ENCODE data around the gene STON1.
"Not testable (repeated sequence)": the region's sequence is repeated elsewhere in the genome, so short reads cannot be mapped to it uniquely, and the experiment has no call there.

Gene STON1

DNA sequence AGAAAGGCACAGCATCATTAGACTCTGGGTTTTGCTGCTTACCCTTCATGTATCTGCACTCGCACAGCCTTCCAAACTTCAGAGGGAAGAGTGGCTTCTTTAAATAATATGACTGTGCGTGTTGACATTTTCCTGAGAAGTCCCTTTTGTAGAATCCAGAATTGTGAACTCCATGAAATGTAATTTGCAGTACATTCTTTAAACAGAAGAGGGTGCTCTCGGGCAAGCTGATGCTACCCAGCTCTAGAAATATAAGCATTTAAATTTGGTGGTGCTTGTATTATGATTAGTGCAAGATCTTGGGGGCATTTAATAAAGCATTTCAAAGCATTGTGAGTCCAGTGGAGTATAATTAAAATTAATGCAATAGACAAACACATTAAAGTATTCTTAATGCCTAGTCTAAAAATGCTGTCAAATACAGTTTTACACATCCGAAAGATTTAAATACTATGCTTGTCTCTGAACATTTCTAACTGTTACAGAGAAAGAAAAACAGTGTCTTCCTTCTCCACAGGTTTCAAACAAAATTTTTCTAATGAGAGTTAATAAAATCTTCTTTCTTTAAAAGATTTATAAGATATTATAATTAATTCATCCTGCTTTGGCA is 70.4 kb downstream of the STON1 start:
- no peaks in the 10 kb centered on the region for H3K27me3 ChIP-seq (ENCODE audit: low read depth, low read length)
- peaks cover 5 to 18% of the 10 kb centered on the region in 2 donors for H3K36me3 ChIP-seq (ENCODE audit: control insufficient read depth in 1 of 2, insufficient read depth in 2 of 2, low read length in 2 of 2)
- no peaks in the 10 kb centered on the region for H3K9me3 ChIP-seq (ENCODE audit: control insufficient read depth in 1 of 2, low read length in 2 of 2)
- H3K27ac ChIP-seq (ENCODE audit: low read length) = no peak overlapping the region
- no peak overlapping the region for H3K4me3 ChIP-seq (ENCODE audit: low read depth in 1 of 2, low read length in 2 of 2)
- peaks cover 0 to 13% of the 10 kb centered on the region in 2 donors for H3K4me1 ChIP-seq (ENCODE audit: control insufficient read depth in 1 of 2, insufficient read depth in 2 of 2, low read length in 2 of 2)

DNA sequence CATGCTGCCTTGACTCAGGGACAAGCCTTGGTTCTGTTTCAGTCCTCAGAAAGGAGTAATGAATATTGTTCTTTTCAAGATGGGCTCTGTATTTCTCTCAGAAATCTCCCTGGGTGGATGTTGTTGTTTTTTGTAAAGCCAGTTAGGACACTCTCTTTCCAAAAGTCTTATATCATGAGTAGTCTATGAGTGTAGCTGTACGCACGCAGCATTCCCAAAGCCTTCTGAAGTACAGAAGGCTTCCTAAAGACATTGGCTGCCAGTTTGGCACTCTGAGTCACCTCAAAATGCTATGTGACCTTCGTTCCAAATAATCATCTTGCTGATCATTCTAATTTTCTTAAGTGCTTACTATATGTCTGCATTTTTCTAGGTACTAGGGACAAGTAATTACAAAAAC is 71.0 kb downstream of the STON1 start:
- Histone ChIP-seq H3K9me3 (ENCODE audit: control insufficient read depth in 1 of 2, low read length in 2 of 2) (no peaks in the 10 kb centered on the region), H3K36me3 (ENCODE audit: control insufficient read depth in 1 of 2, insufficient read depth in 2 of 2, low read length in 2 of 2) (peaks cover 5 to 14% of the 10 kb centered on the region in 2 donors), H3K27ac (ENCODE audit: low read length) (no peak overlapping the region)

DNA sequence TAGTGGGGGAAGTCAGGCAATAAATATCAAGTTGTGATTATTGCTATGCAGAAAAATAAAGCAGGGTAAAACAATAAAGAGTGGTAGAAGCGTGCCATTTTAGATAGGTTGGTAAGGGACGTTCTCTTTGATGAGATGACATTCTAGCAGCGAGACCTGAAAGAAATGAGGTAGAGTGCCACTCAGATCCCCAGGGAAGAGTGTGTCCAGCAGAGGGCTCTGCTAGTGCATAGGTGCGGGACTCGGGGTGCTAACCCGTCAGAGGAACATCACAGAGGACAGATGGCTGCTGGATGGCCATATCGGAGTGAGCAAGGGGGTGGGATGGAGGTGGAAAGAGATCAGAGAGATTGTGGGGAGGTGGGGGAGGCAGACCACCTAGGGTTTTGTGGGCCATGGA is 71.4 kb downstream of the STON1 start:
- no peaks in the 10 kb centered on the region for H3K27me3 ChIP-seq (ENCODE audit: low read depth, low read length)
- H3K27ac ChIP-seq (ENCODE audit: low read length) = no peak overlapping the region
- no peaks in the 10 kb centered on the region for H3K9me3 ChIP-seq (ENCODE audit: control insufficient read depth in 1 of 2, low read length in 2 of 2)
- H3K4me1 ChIP-seq (ENCODE audit: control insufficient read depth in 1 of 2, insufficient read depth in 2 of 2, low read length in 2 of 2) = peaks cover 0 to 13% of the 10 kb centered on the region in 2 donors
- no peak overlapping the region for H3K4me3 ChIP-seq (ENCODE audit: low read depth in 1 of 2, low read length in 2 of 2)
- H3K36me3 ChIP-seq (ENCODE audit: control insufficient read depth in 1 of 2, insufficient read depth in 2 of 2, low read length in 2 of 2) = peaks cover 5 to 14% of the 10 kb centered on the region in 2 donors

More for the DNA sequence above, 71.0 kb downstream of the STON1 start:
- Histone ChIP-seq H3K27me3 (ENCODE audit: low read depth, low read length) (no peaks in the 10 kb centered on the region), H3K4me1 (ENCODE audit: control insufficient read depth in 1 of 2, insufficient read depth in 2 of 2, low read length in 2 of 2) (peaks cover 0 to 13% of the 10 kb centered on the region in 2 donors), H3K4me3 (ENCODE audit: low read depth in 1 of 2, low read length in 2 of 2) (no peak overlapping the region)

DNA sequence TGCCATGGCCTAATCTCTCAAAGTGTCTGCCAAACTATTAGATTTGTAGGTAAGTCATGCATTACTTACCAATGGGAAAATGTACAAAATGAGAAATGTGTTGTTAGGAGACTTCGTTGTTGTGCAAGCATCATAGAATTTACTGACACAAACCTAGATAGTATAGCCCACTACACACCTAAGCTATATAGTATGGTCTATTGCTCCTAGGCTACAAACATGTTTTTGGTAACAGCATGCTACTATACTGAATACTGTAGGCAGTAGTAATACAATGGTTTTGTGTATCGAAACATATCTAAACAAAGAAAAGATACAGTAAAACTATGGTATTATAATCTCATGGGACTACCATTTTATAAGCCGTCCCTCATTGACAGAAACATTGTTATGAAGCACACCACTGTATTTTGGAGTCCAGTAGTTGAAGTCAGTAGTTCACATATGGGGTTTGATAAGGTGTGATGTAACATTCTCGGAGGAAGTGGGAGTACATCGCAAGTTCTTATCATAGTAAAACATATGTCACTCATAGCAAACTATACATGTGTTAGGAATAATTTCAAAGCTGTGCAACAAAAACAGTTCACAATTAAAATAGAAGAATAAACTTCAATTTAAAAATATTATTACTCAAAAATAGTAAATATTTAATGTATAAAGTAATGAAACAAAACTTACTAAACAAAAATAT is 75.7 kb downstream of the STON1 start:
- peaks cover 0 to 2% of the 10 kb centered on the region in 2 donors for H3K4me1 ChIP-seq (ENCODE audit: control insufficient read depth in 1 of 2, insufficient read depth in 2 of 2, low read length in 2 of 2)
- H3K36me3 ChIP-seq (ENCODE audit: control insufficient read depth in 1 of 2, insufficient read depth in 2 of 2, low read length in 2 of 2) = peaks cover 0 to 5% of the 10 kb centered on the region in 2 donors
- H3K4me3 ChIP-seq (ENCODE audit: low read depth in 1 of 2, low read length in 2 of 2) = no peak overlapping the region
- no peak overlapping the region for H3K27ac ChIP-seq (ENCODE audit: low read length)
- no peaks in the 10 kb centered on the region for H3K27me3 ChIP-seq (ENCODE audit: low read depth, low read length)
- H3K9me3 ChIP-seq (ENCODE audit: control insufficient read depth in 1 of 2, low read length in 2 of 2) = no peaks in the 10 kb centered on the region

- Histone ChIP-seq H3K27me3 (ENCODE audit: low read depth, low read length) (no peaks in the 10 kb centered on the region), H3K27ac (ENCODE audit: low read length) (no peak overlapping the region), H3K4me3 (ENCODE audit: low read depth in 1 of 2, low read length in 2 of 2) (no peak overlapping the region), H3K9me3 (ENCODE audit: control insufficient read depth in 1 of 2, low read length in 2 of 2) (no peaks in the 10 kb centered on the region), H3K36me3 (ENCODE audit: control insufficient read depth in 1 of 2, insufficient read depth in 2 of 2, low read length in 2 of 2) (no peaks in the 10 kb centered on the region), H3K4me1 (ENCODE audit: control insufficient read depth in 1 of 2, insufficient read depth in 2 of 2, low read length in 2 of 2) (no peaks in the 10 kb centered on the region)
These were observed 77.5 kb downstream of the STON1 start for GRCh38 chr2:48607307-48608014.

DNA sequence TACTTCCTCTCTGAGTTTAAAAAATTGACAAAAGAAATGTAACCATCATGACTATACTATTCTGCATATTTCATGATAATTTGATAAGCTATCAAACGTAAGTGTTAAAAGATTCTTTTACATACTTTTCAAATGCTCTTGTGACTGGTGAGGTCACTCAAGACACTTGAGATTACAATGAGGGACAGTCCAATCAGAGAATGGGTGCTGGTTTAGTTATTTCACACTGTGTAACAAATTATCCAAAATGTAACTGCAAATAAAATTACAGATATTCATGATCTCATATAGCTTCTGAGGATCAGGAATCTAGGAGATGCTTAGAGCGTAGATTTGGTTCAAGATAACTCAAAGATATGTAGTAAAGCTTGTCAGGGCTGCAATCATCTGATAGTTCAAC is 83.3 kb downstream of the STON1 start:
- Histone ChIP-seq H3K4me1 (ENCODE audit: control insufficient read depth in 1 of 2, insufficient read depth in 2 of 2, low read length in 2 of 2) (no peaks in the 10 kb centered on the region), H3K27ac (ENCODE audit: low read length) (no peak overlapping the region), H3K36me3 (ENCODE audit: control insufficient read depth in 1 of 2, insufficient read depth in 2 of 2, low read length in 2 of 2) (no peaks in the 10 kb centered on the region), H3K27me3 (ENCODE audit: low read depth, low read length) (no peaks in the 10 kb centered on the region), H3K4me3 (ENCODE audit: low read depth in 1 of 2, low read length in 2 of 2) (no peak overlapping the region), H3K9me3 (ENCODE audit: control insufficient read depth in 1 of 2, low read length in 2 of 2) (no peaks in the 10 kb centered on the region)

DNA sequence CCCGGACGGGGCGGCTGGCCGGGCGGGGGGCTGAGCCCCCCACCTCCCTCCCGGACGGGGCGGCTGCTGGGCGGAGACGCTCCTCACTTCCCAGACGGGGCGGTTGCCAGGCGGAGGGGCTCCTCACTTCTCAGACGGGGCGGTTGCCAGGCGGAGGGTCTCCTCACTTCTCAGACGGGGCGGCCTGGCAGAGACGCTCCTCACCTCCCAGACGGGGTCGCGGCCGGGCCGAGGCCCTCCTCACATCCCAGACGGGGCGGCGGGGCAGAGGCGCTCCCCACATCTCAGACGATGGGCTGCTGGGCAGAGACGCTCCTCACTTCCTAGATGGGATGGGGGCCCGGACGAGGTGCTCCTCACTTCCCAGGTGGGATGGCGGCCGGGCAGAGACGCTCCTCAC is 84.6 kb downstream of the STON1 start:
- not testable (repeated sequence) for H3K4me1 ChIP-seq (ENCODE audit: control insufficient read depth in 1 of 2, insufficient read depth in 2 of 2, low read length in 2 of 2); H3K27me3 ChIP-seq (ENCODE audit: low read depth, low read length); H3K27ac ChIP-seq (ENCODE audit: low read length); H3K4me3 ChIP-seq (ENCODE audit: low read depth in 1 of 2, low read length in 2 of 2); H3K36me3 ChIP-seq (ENCODE audit: control insufficient read depth in 1 of 2, insufficient read depth in 2 of 2, low read length in 2 of 2); H3K9me3 ChIP-seq (ENCODE audit: control insufficient read depth in 1 of 2, low read length in 2 of 2)

GRCh38 chr2:48617618-48618017 is 87.7 kb downstream of the STON1 start, which contains the start of gene GTF2A1L:
Gene GTF2A1L, plus strand, starts transcription at chr2:48617856. Its CDS starts 19 bp downstream, at chr2:48617875.
- Histone ChIP-seq H3K4me3 (ENCODE audit: low read depth in 1 of 2, low read length in 2 of 2) (no peak within 1 kb of the TSS), H3K4me1 (ENCODE audit: control insufficient read depth in 1 of 2, insufficient read depth in 2 of 2, low read length in 2 of 2) (no peaks in the 10 kb centered on the region), H3K36me3 (ENCODE audit: control insufficient read depth in 1 of 2, insufficient read depth in 2 of 2, low read length in 2 of 2) (peaks cover 0 to 7% of the 10 kb centered on the region in 2 donors), H3K9me3 (ENCODE audit: control insufficient read depth in 1 of 2, low read length in 2 of 2) (no peaks in the 10 kb centered on the region), H3K27ac (ENCODE audit: low read length) (no peak within 1 kb of the TSS), H3K27me3 (ENCODE audit: low read depth, low read length) (no peaks in the 10 kb centered on the region)

- Histone ChIP-seq H3K4me1 (ENCODE audit: control insufficient read depth in 1 of 2, insufficient read depth in 2 of 2, low read length in 2 of 2) (no peaks in the 10 kb centered on the region), H3K36me3 (ENCODE audit: control insufficient read depth in 1 of 2, insufficient read depth in 2 of 2, low read length in 2 of 2) (peaks cover 0 to 7% of the 10 kb centered on the region in 2 donors), H3K9me3 (ENCODE audit: control insufficient read depth in 1 of 2, low read length in 2 of 2) (no peaks in the 10 kb centered on the region), H3K27me3 (ENCODE audit: low read depth, low read length) (no peaks in the 10 kb centered on the region), H3K4me3 (ENCODE audit: low read depth in 1 of 2, low read length in 2 of 2) (no peak overlapping the region), H3K27ac (ENCODE audit: low read length) (no peak overlapping the region)
These were observed 89.6 kb downstream of the STON1 start for GRCh38 chr2:48619526-48619925.

- peaks cover 0 to 7% of the 10 kb centered on the region in 2 donors for H3K36me3 ChIP-seq (ENCODE audit: control insufficient read depth in 1 of 2, insufficient read depth in 2 of 2, low read length in 2 of 2)
- no peak overlapping the region for H3K27ac ChIP-seq (ENCODE audit: low read length)
- H3K27me3 ChIP-seq (ENCODE audit: low read depth, low read length) = no peaks in the 10 kb centered on the region
- H3K9me3 ChIP-seq (ENCODE audit: control insufficient read depth in 1 of 2, low read length in 2 of 2) = peaks cover 0 to under 1% of the 10 kb centered on the region in 2 donors
- H3K4me3 ChIP-seq (ENCODE audit: low read depth in 1 of 2, low read length in 2 of 2) = no peak overlapping the region
- H3K4me1 ChIP-seq (ENCODE audit: control insufficient read depth in 1 of 2, insufficient read depth in 2 of 2, low read length in 2 of 2) = no peaks in the 10 kb centered on the region
These were observed 90.7 kb downstream of the STON1 start for GRCh38 chr2:48620604-48621003.

DNA sequence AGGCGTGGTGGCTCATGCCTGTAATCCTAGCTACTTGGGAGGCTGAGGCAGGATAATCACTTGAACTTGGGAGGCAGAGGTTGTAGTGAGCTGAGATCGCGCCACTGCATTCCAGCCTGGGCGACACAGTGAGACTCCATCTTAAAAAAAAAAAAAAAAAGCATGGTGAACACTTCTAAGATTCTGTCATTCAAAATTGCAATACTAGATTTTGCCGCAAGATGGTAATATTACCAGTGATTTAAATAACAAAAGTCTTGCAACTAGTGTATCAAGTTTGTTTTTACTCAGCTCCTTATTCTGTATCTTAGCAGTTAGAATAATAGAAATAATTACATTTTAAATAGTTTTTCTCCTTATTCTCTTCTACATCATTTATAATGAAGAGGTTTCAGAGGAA is 92.7 kb downstream of the STON1 start:
- not testable (repeated sequence) for H3K4me3 ChIP-seq (ENCODE audit: low read depth in 1 of 2, low read length in 2 of 2); H3K27ac ChIP-seq (ENCODE audit: low read length); H3K4me1 ChIP-seq (ENCODE audit: control insufficient read depth in 1 of 2, insufficient read depth in 2 of 2, low read length in 2 of 2); H3K9me3 ChIP-seq (ENCODE audit: control insufficient read depth in 1 of 2, low read length in 2 of 2); H3K27me3 ChIP-seq (ENCODE audit: low read depth, low read length); H3K36me3 ChIP-seq (ENCODE audit: control insufficient read depth in 1 of 2, insufficient read depth in 2 of 2, low read length in 2 of 2)

Measured in muscle layer of duodenum (tissue), 2 donors.